ENCODE measurements around the gene SC5D.

The SC5D gene

GRCh38 chr11:121348220-121348875, 55.8 kb downstream of the SC5D start:
- peaks cover 3% of the 10 kb centered on the region for H3K27me3 Mint-ChIP-seq (ENCODE audit: low read depth)
- H3K36me3 Mint-ChIP-seq (ENCODE audit: low read depth): no peaks in the 10 kb centered on the region
- no peak overlapping the region for H3K4me3 Mint-ChIP-seq
- no peak overlapping the region for H3K27ac Mint-ChIP-seq
- peaks cover 6% of the 10 kb centered on the region for H3K4me1 Mint-ChIP-seq (ENCODE audit: low read depth)
- no peaks in the 10 kb centered on the region for H3K9me3 Mint-ChIP-seq

GRCh38 chr11:121349790-121350189, 57.2 kb downstream of the SC5D start:
- Mint-ChIP-seq H3K27me3 (ENCODE audit: low read depth) (peaks cover 3% of the 10 kb centered on the region), H3K4me1 (ENCODE audit: low read depth) (no peaks in the 10 kb centered on the region), H3K36me3 (ENCODE audit: low read depth) (no peaks in the 10 kb centered on the region), H3K9me3 (no peaks in the 10 kb centered on the region), H3K27ac (no peak overlapping the region), H3K4me3 (no peak overlapping the region)

GRCh38 chr11:121350314-121351082, 57.9 kb downstream of the SC5D start:
- Mint-ChIP-seq H3K36me3 (ENCODE audit: low read depth) (no peaks in the 10 kb centered on the region), H3K4me3 (no peak overlapping the region), H3K27me3 (ENCODE audit: low read depth) (peaks cover 3% of the 10 kb centered on the region), H3K27ac (no peak overlapping the region), H3K4me1 (ENCODE audit: low read depth) (no peaks in the 10 kb centered on the region), H3K9me3 (no peaks in the 10 kb centered on the region)

- no peaks in the 10 kb centered on the region for H3K4me1 Mint-ChIP-seq (ENCODE audit: low read depth)
- H3K27ac Mint-ChIP-seq: no peak overlapping the region
- no peak overlapping the region for H3K4me3 Mint-ChIP-seq
- H3K27me3 Mint-ChIP-seq (ENCODE audit: low read depth): peaks cover 3% of the 10 kb centered on the region
- no peaks in the 10 kb centered on the region for H3K9me3 Mint-ChIP-seq
- H3K36me3 Mint-ChIP-seq (ENCODE audit: low read depth): no peaks in the 10 kb centered on the region
Measured at GRCh38 chr11:121351083-121351630, 58.6 kb downstream of the SC5D start.

- Mint-ChIP-seq H3K4me3 (no peak overlapping the region), H3K27ac (no peak overlapping the region), H3K9me3 (no peaks in the 10 kb centered on the region), H3K4me1 (ENCODE audit: low read depth) (no peaks in the 10 kb centered on the region), H3K36me3 (ENCODE audit: low read depth) (no peaks in the 10 kb centered on the region), H3K27me3 (ENCODE audit: low read depth) (peaks cover 2% of the 10 kb centered on the region)
Measured at GRCh38 chr11:121352251-121352891, 59.8 kb downstream of the SC5D start.

GRCh38 chr11:121354192-121354591, 61.6 kb downstream of the SC5D start:
- Mint-ChIP-seq H3K9me3 (no peaks in the 10 kb centered on the region), H3K27ac (no peak overlapping the region), H3K4me3 (no peak overlapping the region), H3K36me3 (ENCODE audit: low read depth) (no peaks in the 10 kb centered on the region), H3K27me3 (ENCODE audit: low read depth) (no peaks in the 10 kb centered on the region), H3K4me1 (ENCODE audit: low read depth) (peaks cover 3% of the 10 kb centered on the region)

GRCh38 chr11:121356357-121356756, 63.8 kb downstream of the SC5D start:
- Mint-ChIP-seq H3K27ac (no peak overlapping the region), H3K36me3 (ENCODE audit: low read depth) (no peaks in the 10 kb centered on the region), H3K4me3 (no peak overlapping the region), H3K4me1 (ENCODE audit: low read depth) (peaks cover 3% of the 10 kb centered on the region), H3K9me3 (no peaks in the 10 kb centered on the region), H3K27me3 (ENCODE audit: low read depth) (no peaks in the 10 kb centered on the region)

All from T-helper 1 cell treated with Interleukin-12 subunit alpha and Interleukin-12 subunit beta and Interleukin-4 antibody, amounts not matched to agents 30 μg/mL and 1 μg/mL, for 36 hours (primary cell).